ENCODE measurements around the gene CNTLN. TPM values are rescaled to one million over a fixed set of nuclear protein-coding genes. Genes with fewer than 3 reads are reported as not detected.
"Not testable (repeated sequence)": the region's sequence is repeated elsewhere in the genome, so short reads cannot be mapped to it uniquely, and the experiment has no call there.

CNTLN gene
- total RNA-seq, 1 experiment from 2014 or later, result 4.2 TPM

GRCh38 chr9:17490110-17490509 lies 355.3 kb downstream of the CNTLN start:
- Histone ChIP-seq H3K36me3 (no peaks in the 10 kb centered on the region), H3K4me3 (no peak overlapping the region), H3K9me3 (no peaks in the 10 kb centered on the region), H3K27me3 (no peaks in the 10 kb centered on the region)
- DNase-seq, result no peak

GRCh38 chr9:17491780-17492179 lies 356.9 kb downstream of the CNTLN start:
- no peaks in the 10 kb centered on the region for H3K36me3 ChIP-seq

GRCh38 chr9:17503196-17503595 lies 368.4 kb downstream of the CNTLN start:
- no peak overlapping the region for H3K4me3 ChIP-seq
- H3K9me3 ChIP-seq, result 0 out of 2 replicates have a peak, but pooled peaks cover 1% of the 10 kb centered on the region
- no peaks in the 10 kb centered on the region for H3K27me3 ChIP-seq
- H3K36me3 ChIP-seq, result no peaks in the 10 kb centered on the region
- no peak for DNase-seq

More at GRCh38 chr9:17491780-17492179, 356.9 kb downstream of the CNTLN start:
- H3K4me3 ChIP-seq, result no peak overlapping the region
- no peak for DNase-seq
- no peaks in the 10 kb centered on the region for H3K27me3 ChIP-seq
- no peaks in the 10 kb centered on the region for H3K9me3 ChIP-seq

- Histone ChIP-seq H3K4me3 (no peak overlapping the region), H3K27me3 (no peaks in the 10 kb centered on the region), H3K36me3 (no peaks in the 10 kb centered on the region), H3K9me3 (0 out of 2 replicates have a peak, but pooled peaks cover 1% of the 10 kb centered on the region)
- no peak for DNase-seq
Observed at GRCh38 chr9:17509151-17509550, 374.3 kb downstream of the CNTLN start.

- Histone ChIP-seq H3K4me3 (no peak overlapping the region), H3K9me3 (0 out of 2 replicates have a peak, but pooled peaks cover 1% of the 10 kb centered on the region), H3K36me3 (no peaks in the 10 kb centered on the region), H3K27me3 (no peaks in the 10 kb centered on the region)
- no peak for DNase-seq
Observed at GRCh38 chr9:17509701-17510100, 374.9 kb downstream of the CNTLN start.

- no peak for DNase-seq
- H3K4me3 ChIP-seq, result no peak overlapping the region
- H3K27me3 ChIP-seq, result no peaks in the 10 kb centered on the region
- H3K36me3 ChIP-seq, result no peaks in the 10 kb centered on the region
- no peaks in the 10 kb centered on the region for H3K9me3 ChIP-seq
Observed at GRCh38 chr9:17519761-17520160, 384.9 kb downstream of the CNTLN start.

- DNase-seq, result no peak
- no peak overlapping the region for H3K4me3 ChIP-seq
Observed at GRCh38 chr9:17520268-17521064, 385.6 kb downstream of the CNTLN start.

GRCh38 chr9:17521100-17521855 lies 386.4 kb downstream of the CNTLN start:
- H3K9me3 ChIP-seq, result no peaks in the 10 kb centered on the region
- DNase-seq, result no peak
- no peak overlapping the region for H3K4me3 ChIP-seq
- no peaks in the 10 kb centered on the region for H3K27me3 ChIP-seq
- H3K36me3 ChIP-seq, result no peaks in the 10 kb centered on the region

More at GRCh38 chr9:17520268-17521064, 385.6 kb downstream of the CNTLN start:
- Histone ChIP-seq H3K27me3 (no peaks in the 10 kb centered on the region), H3K36me3 (no peaks in the 10 kb centered on the region), H3K9me3 (no peaks in the 10 kb centered on the region)

GRCh38 chr9:17526726-17527125 lies 391.9 kb downstream of the CNTLN start:
- not testable (repeated sequence) for H3K27me3 ChIP-seq, H3K4me3 ChIP-seq, H3K36me3 ChIP-seq, H3K9me3 ChIP-seq, DNase-seq

GRCh38 chr9:17528859-17529258 lies 394.0 kb downstream of the CNTLN start:
- Histone ChIP-seq H3K9me3 (no peaks in the 10 kb centered on the region), H3K4me3 (no peak overlapping the region), H3K36me3 (no peaks in the 10 kb centered on the region), H3K27me3 (peaks cover 4% of the 10 kb centered on the region; the same call in 1 of the 2 replicates)
- DNase-seq, result no peak

- peak; percentile 22 for DNase-seq
- Histone ChIP-seq H3K27me3 (peaks cover 12% of the 10 kb centered on the region; the same call in 1 of the 2 replicates), H3K4me3 (no peak overlapping the region), H3K9me3 (no peaks in the 10 kb centered on the region), H3K36me3 (no peaks in the 10 kb centered on the region)
Observed at GRCh38 chr9:17531642-17532254, 396.9 kb downstream of the CNTLN start.

- no peaks in the 10 kb centered on the region for H3K9me3 ChIP-seq
Observed at GRCh38 chr9:17532461-17532860, 397.6 kb downstream of the CNTLN start.

GRCh38 chr9:17535176-17535575 lies 400.3 kb downstream of the CNTLN start:
- DNase-seq, result no peak
- H3K36me3 ChIP-seq, result no peaks in the 10 kb centered on the region
- no peaks in the 10 kb centered on the region for H3K9me3 ChIP-seq
- no peak overlapping the region for H3K4me3 ChIP-seq
- peaks cover 12% of the 10 kb centered on the region; the same call in 1 of the 2 replicates for H3K27me3 ChIP-seq

More at GRCh38 chr9:17532461-17532860, 397.6 kb downstream of the CNTLN start:
- H3K27me3 ChIP-seq, result peaks cover 12% of the 10 kb centered on the region; the same call in 1 of the 2 replicates
- no peak overlapping the region for H3K4me3 ChIP-seq
- H3K36me3 ChIP-seq, result no peaks in the 10 kb centered on the region
- DNase-seq, result no peak

GRCh38 chr9:17536027-17536426 lies 401.2 kb downstream of the CNTLN start:
- Histone ChIP-seq H3K9me3 (no peaks in the 10 kb centered on the region), H3K4me3 (no peak overlapping the region), H3K36me3 (no peaks in the 10 kb centered on the region), H3K27me3 (peaks cover 12% of the 10 kb centered on the region; the same call in 1 of the 2 replicates)
- no peak for DNase-seq

GRCh38 chr9:17551023-17551422 lies 416.2 kb downstream of the CNTLN start:
- Histone ChIP-seq H3K27me3 (no peaks in the 10 kb centered on the region), H3K36me3 (no peaks in the 10 kb centered on the region), H3K9me3 (no peaks in the 10 kb centered on the region), H3K4me3 (no peak overlapping the region)
- no peak for DNase-seq
